Measurements from ENCODE around the gene NFATC1. TPM values are rescaled to one million over a fixed set of nuclear protein-coding genes. Genes with fewer than 3 reads are reported as not detected.
"Not testable (repeated sequence)": the region's sequence is repeated elsewhere in the genome, so short reads cannot be mapped to it uniquely, and the experiment has no call there.

NFATC1 gene
- total RNA-seq, 1 experiment from 2014 or later, result not detected

GRCh38 chr18:79472176-79472575, 76.4 kb downstream of the NFATC1 start:
- DNase-seq (ENCODE audit: low read depth), result no peak

- DNase-seq (ENCODE audit: low read depth), result no peak
Measured at GRCh38 chr18:79472946-79473345, 77.2 kb downstream of the NFATC1 start.

GRCh38 chr18:79476031-79476917, 80.5 kb downstream of the NFATC1 start:
- peak; percentile 68 for DNase-seq (ENCODE audit: low read depth)

- peak; percentile 31 for DNase-seq (ENCODE audit: low read depth)
Measured at GRCh38 chr18:79476918-79477571, 81.3 kb downstream of the NFATC1 start.

- no peak for DNase-seq (ENCODE audit: low read depth)
Measured at GRCh38 chr18:79477711-79478483, 82.2 kb downstream of the NFATC1 start.

- no peak for DNase-seq (ENCODE audit: low read depth)
Measured at GRCh38 chr18:79478484-79479115, 82.9 kb downstream of the NFATC1 start.

GRCh38 chr18:79479116-79479760, 83.5 kb downstream of the NFATC1 start:
- DNase-seq (ENCODE audit: low read depth), result no peak

GRCh38 chr18:79479761-79480161, 84.0 kb downstream of the NFATC1 start:
- DNase-seq (ENCODE audit: low read depth), result no peak

- DNase-seq (ENCODE audit: low read depth), result no peak
Measured at GRCh38 chr18:79480171-79481045, 84.7 kb downstream of the NFATC1 start.

- no peak for DNase-seq (ENCODE audit: low read depth)
Measured at GRCh38 chr18:79481046-79481790, 85.5 kb downstream of the NFATC1 start.

GRCh38 chr18:79483393-79483792, 87.7 kb downstream of the NFATC1 start:
- DNase-seq (ENCODE audit: low read depth), result not testable (repeated sequence)

GRCh38 chr18:79483971-79484491, 88.3 kb downstream of the NFATC1 start:
- no peak for DNase-seq (ENCODE audit: low read depth)

- DNase-seq (ENCODE audit: low read depth), result peak; percentile 88
Measured at GRCh38 chr18:79484661-79485621, 89.2 kb downstream of the NFATC1 start.

GRCh38 chr18:79485788-79486355, 90.1 kb downstream of the NFATC1 start:
- DNase-seq (ENCODE audit: low read depth), result peak; percentile 83

- DNase-seq (ENCODE audit: low read depth), result no peak
Measured at GRCh38 chr18:79486356-79487182, 90.8 kb downstream of the NFATC1 start.

- no peak for DNase-seq (ENCODE audit: low read depth)
Measured at GRCh38 chr18:79487183-79487800, 91.6 kb downstream of the NFATC1 start.

All from RPMI7951 (cell line).